ENCODE data around the gene DLX6. TPM values are rescaled to one million over a fixed set of nuclear protein-coding genes. Genes with fewer than 3 reads are reported as not detected.

DLX6 gene
- total RNA-seq, 1 experiment from 2014 or later: 1.1 TPM

- intact Hi-C loops (cut with micrococcal nuclease; ENCODE audit: unreplicated experiment): no loop called here
- Mint-ChIP-seq H3K36me3 (ENCODE audit: insufficient read depth, unreplicated experiment) (no peaks in the 10 kb centered on the region), H3K27ac (ENCODE audit: unreplicated experiment) (no peak overlapping the region), H3K4me1 (ENCODE audit: low read depth, unreplicated experiment) (no peaks in the 10 kb centered on the region), H3K4me3 (ENCODE audit: low read depth, unreplicated experiment) (no peak overlapping the region), H3K27me3 (ENCODE audit: unreplicated experiment) (peaks cover 36% of the 10 kb centered on the region), H3K9me3 (ENCODE audit: low read depth, unreplicated experiment) (no peaks in the 10 kb centered on the region)
- BruUV-seq (replicated peaks): no TSS peak
- CTCF ChIA-PET: interaction anchor here (0.5 kb wide), 1 partner anchor 130 kb away, joined by 3 read pairs; no protein-coding TSS in a partner anchor
- TF ChIP-seq CTCF (IDR thresholded peaks at IDR 0.05; ENCODE audit: unreplicated experiment): no peak
- no peak for DNase-seq
Measured at GRCh38 chr7:96996111-96996957, 9.0 kb upstream of the DLX6 start.

DNA sequence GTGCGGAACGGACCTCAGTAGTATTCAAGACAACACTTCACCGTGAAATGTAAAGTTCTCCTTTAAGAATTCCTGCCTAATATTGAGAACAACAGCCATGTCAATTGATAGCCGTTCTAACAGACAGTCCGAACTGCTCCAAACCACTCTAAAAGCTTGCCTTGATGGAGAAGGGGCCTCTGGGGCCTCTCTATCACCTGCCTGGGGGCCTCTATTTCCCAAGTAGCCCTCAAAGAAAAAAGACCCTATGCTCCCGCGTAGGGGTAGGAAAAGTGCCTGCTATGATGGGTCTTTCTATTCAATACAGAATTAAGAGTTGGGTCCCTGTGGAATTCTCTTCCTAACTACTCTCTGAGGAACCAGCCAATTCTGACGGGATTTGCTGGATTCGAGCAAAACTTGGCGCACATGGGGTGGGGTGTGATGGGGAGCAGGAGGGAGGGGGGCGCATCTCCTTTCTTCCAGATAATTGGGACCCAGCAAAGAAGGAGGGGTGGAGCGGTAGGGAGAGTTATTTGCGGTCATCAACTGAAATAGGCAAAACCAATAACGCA is 8.3 kb upstream of the DLX6 start:
- no peak for TF ChIP-seq CTCF (IDR thresholded peaks at IDR 0.05; ENCODE audit: unreplicated experiment)
- CTCF ChIA-PET: no interaction called here
- BruUV-seq (replicated peaks): no TSS peak
- peaks cover 36% of the 10 kb centered on the region for H3K27me3 Mint-ChIP-seq (ENCODE audit: unreplicated experiment)
- H3K9me3 Mint-ChIP-seq (ENCODE audit: low read depth, unreplicated experiment): no peaks in the 10 kb centered on the region
- DNase-seq: no peak
- intact Hi-C loops (cut with micrococcal nuclease; ENCODE audit: unreplicated experiment): no loop called here
- H3K4me3 Mint-ChIP-seq (ENCODE audit: low read depth, unreplicated experiment): no peak overlapping the region
- no peaks in the 10 kb centered on the region for H3K36me3 Mint-ChIP-seq (ENCODE audit: insufficient read depth, unreplicated experiment)
- no peak overlapping the region for H3K27ac Mint-ChIP-seq (ENCODE audit: unreplicated experiment)
- H3K4me1 Mint-ChIP-seq (ENCODE audit: low read depth, unreplicated experiment): no peaks in the 10 kb centered on the region

DNA sequence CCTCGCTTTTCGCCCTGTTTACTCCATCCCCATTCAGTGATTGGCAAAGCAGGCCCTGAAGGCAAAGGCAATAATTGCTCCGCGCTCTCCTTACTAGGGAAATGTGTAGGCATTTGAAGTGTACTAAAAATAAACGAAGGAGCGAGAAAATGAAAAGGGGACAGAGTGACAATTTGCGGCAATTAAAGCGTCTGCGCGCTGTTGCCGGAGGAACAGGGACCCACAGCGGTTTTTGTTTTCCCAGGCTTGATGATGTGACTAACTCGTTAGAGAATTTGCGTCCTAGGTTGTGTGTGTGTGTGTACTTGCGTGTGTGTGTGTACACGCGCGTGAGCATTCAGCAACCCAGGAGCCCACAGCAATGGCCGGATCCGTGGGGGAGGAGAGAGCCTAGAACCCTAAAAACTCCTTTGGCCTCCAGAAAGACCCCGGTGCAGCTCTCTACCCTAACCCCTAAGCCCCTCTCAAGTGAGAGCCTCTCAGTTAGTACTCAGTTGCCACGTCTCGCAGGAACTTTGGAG is 7.8 kb upstream of the DLX6 start:
- no peak overlapping the region for H3K4me3 Mint-ChIP-seq (ENCODE audit: low read depth, unreplicated experiment)
- CTCF ChIA-PET: no interaction called here

GRCh38 chr7:96998333-96998732 is 7.0 kb upstream of the DLX6 start:
- no peak for DNase-seq
- CTCF ChIA-PET: no interaction called here
- no peak overlapping the region for H3K4me3 Mint-ChIP-seq (ENCODE audit: low read depth, unreplicated experiment)
- H3K9me3 Mint-ChIP-seq (ENCODE audit: low read depth, unreplicated experiment): no peaks in the 10 kb centered on the region
- H3K4me1 Mint-ChIP-seq (ENCODE audit: low read depth, unreplicated experiment): no peaks in the 10 kb centered on the region
- H3K27me3 Mint-ChIP-seq (ENCODE audit: unreplicated experiment): peaks cover 36% of the 10 kb centered on the region
- TF ChIP-seq CTCF (IDR thresholded peaks at IDR 0.05; ENCODE audit: unreplicated experiment): no peak
- H3K27ac Mint-ChIP-seq (ENCODE audit: unreplicated experiment): no peak overlapping the region
- BruUV-seq (replicated peaks): no TSS peak
- intact Hi-C loops (cut with micrococcal nuclease; ENCODE audit: unreplicated experiment): no loop called here
- H3K36me3 Mint-ChIP-seq (ENCODE audit: insufficient read depth, unreplicated experiment): no peaks in the 10 kb centered on the region

More for the DNA sequence above, 7.8 kb upstream of the DLX6 start:
- H3K27ac Mint-ChIP-seq (ENCODE audit: unreplicated experiment): no peak overlapping the region
- no peak for TF ChIP-seq CTCF (IDR thresholded peaks at IDR 0.05; ENCODE audit: unreplicated experiment)
- H3K36me3 Mint-ChIP-seq (ENCODE audit: insufficient read depth, unreplicated experiment): no peaks in the 10 kb centered on the region
- H3K9me3 Mint-ChIP-seq (ENCODE audit: low read depth, unreplicated experiment): no peaks in the 10 kb centered on the region
- no TSS peak for BruUV-seq (replicated peaks)
- no peak for DNase-seq
- intact Hi-C loops (cut with micrococcal nuclease; ENCODE audit: unreplicated experiment): no loop called here
- H3K27me3 Mint-ChIP-seq (ENCODE audit: unreplicated experiment): peaks cover 36% of the 10 kb centered on the region
- no peaks in the 10 kb centered on the region for H3K4me1 Mint-ChIP-seq (ENCODE audit: low read depth, unreplicated experiment)
